ENCODE data around the gene BRIX1.

- TF ChIP-seq CEBPB (IDR thresholded peaks at IDR 0.05; ENCODE audit: low read depth, low read length) (no peak), POLR2A (IDR thresholded peaks at IDR 0.05; ENCODE audit: low read depth, low read length) (no peak)
- TF ChIP-seq, protein P1, sequence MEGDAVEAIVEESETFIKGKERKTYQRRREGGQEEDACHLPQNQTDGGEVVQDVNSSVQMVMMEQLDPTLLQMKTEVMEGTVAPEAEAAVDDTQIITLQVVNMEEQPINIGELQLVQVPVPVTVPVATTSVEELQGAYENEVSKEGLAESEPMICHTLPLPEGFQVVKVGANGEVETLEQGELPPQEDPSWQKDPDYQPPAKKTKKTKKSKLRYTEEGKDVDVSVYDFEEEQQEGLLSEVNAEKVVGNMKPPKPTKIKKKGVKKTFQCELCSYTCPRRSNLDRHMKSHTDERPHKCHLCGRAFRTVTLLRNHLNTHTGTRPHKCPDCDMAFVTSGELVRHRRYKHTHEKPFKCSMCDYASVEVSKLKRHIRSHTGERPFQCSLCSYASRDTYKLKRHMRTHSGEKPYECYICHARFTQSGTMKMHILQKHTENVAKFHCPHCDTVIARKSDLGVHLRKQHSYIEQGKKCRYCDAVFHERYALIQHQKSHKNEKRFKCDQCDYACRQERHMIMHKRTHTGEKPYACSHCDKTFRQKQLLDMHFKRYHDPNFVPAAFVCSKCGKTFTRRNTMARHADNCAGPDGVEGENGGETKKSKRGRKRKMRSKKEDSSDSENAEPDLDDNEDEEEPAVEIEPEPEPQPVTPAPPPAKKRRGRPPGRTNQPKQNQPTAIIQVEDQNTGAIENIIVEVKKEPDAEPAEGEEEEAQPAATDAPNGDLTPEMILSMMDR (conservative IDR thresholded peaks at IDR 0.05; ENCODE audit: low read depth, low read length): no peak
- TF ChIP-seq, protein P2, sequence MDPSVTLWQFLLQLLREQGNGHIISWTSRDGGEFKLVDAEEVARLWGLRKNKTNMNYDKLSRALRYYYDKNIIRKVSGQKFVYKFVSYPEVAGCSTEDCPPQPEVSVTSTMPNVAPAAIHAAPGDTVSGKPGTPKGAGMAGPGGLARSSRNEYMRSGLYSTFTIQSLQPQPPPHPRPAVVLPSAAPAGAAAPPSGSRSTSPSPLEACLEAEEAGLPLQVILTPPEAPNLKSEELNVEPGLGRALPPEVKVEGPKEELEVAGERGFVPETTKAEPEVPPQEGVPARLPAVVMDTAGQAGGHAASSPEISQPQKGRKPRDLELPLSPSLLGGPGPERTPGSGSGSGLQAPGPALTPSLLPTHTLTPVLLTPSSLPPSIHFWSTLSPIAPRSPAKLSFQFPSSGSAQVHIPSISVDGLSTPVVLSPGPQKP (IDR thresholded peaks at IDR 0.05; ENCODE audit: borderline replicate concordance, low read depth, low read length): no peak
Observed at GRCh38 chr5:34881246-34881645, 34.3 kb upstream of the BRIX1 start.
